Activated CD8-positive, alpha-beta memory T cell treated with anti-CD3 and anti-CD28 coated beads, Interleukin-2, amount 50 U/mL, for 48 hours (primary cell): ENCODE results near the gene ITPR3.

Experiments
- DNase-seq: peaks from one replicate; pipeline ENCODE4 v3.0.0-alpha.2; 2020

ITPR3 gene

GRCh38 chr6:33640361-33640760 is 19.2 kb downstream of the ITPR3 start:
- no peak for DNase-seq

- no peak for DNase-seq
These were observed 20.0 kb downstream of the ITPR3 start for GRCh38 chr6:33641144-33641543.

- no peak for DNase-seq
These were observed 20.5 kb downstream of the ITPR3 start for GRCh38 chr6:33641602-33642001.

GRCh38 chr6:33642897-33643296 is 21.8 kb downstream of the ITPR3 start:
- no peak for DNase-seq

GRCh38 chr6:33651403-33651802 is 30.3 kb downstream of the ITPR3 start:
- no peak for DNase-seq

- DNase-seq, result no peak
These were observed 30.9 kb downstream of the ITPR3 start for GRCh38 chr6:33652002-33652401.

- DNase-seq, result no peak
These were observed 33.9 kb downstream of the ITPR3 start for GRCh38 chr6:33654831-33655554.

- DNase-seq, result no peak
These were observed 35.7 kb downstream of the ITPR3 start for GRCh38 chr6:33656844-33657243.

- DNase-seq, result no peak
These were observed 38.0 kb downstream of the ITPR3 start for GRCh38 chr6:33658982-33659689.

GRCh38 chr6:33659986-33660385 is 38.9 kb downstream of the ITPR3 start:
- no peak for DNase-seq

GRCh38 chr6:33661106-33661838 is 40.1 kb downstream of the ITPR3 start:
- no peak for DNase-seq

- DNase-seq, result no peak
These were observed 41.2 kb downstream of the ITPR3 start for GRCh38 chr6:33662318-33662717.

- no peak for DNase-seq
These were observed 41.9 kb downstream of the ITPR3 start for GRCh38 chr6:33663028-33663427.

- DNase-seq, result no peak
These were observed 42.8 kb downstream of the ITPR3 start for GRCh38 chr6:33663727-33664449.

GRCh38 chr6:33664506-33665057 is 43.5 kb downstream of the ITPR3 start:
- DNase-seq, result no peak

- DNase-seq, result no peak
These were observed 44.8 kb downstream of the ITPR3 start for GRCh38 chr6:33665957-33666356.

- no peak for DNase-seq
These were observed 46.0 kb downstream of the ITPR3 start for GRCh38 chr6:33667072-33667471.

- DNase-seq, result no peak
These were observed 46.7 kb downstream of the ITPR3 start for GRCh38 chr6:33667776-33668175.

GRCh38 chr6:33668328-33668727 is 47.2 kb downstream of the ITPR3 start:
- no peak for DNase-seq

GRCh38 chr6:33668914-33669313 is 47.8 kb downstream of the ITPR3 start:
- DNase-seq, result no peak

- no peak for DNase-seq
These were observed 49.1 kb downstream of the ITPR3 start for GRCh38 chr6:33670086-33670660.

- no peak for DNase-seq
These were observed 50.0 kb downstream of the ITPR3 start for GRCh38 chr6:33670971-33671743.
